GM10847 (cell line): ENCODE data around the gene TM2D3.

Source experiments
- POLR2A ChIP-seq: IDR thresholded peaks from 2 replicates; pipeline ENCODE4 v1.6.1; 2011; ENCODE audit not compliant: insufficient read length; ENCODE audit errors: extremely low read depth

TM2D3 gene

GRCh38 chr15:101641129-101641764 is 10.9 kb downstream of the TM2D3 start:
- no peak for TF ChIP-seq POLR2A

DNA sequence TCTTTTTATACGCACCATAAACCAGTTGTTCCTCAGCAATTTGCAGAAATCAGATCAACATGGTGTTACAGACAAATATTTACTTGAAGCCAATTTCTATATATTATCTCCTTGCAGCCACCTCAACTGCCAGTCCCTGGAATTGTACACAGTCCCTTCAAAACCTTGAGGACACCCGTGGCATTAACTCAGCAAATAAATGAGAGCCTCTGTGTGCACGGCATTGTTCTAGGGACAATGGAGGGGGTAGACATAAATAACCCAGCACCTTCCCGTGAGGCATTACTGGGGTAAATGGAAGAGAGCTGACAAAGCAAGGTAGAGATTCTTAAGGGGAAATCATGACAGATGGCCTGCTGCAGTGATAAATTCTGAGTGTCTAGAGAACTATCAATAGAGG is 12.5 kb downstream of the TM2D3 start:
- TF ChIP-seq POLR2A: no peak

DNA sequence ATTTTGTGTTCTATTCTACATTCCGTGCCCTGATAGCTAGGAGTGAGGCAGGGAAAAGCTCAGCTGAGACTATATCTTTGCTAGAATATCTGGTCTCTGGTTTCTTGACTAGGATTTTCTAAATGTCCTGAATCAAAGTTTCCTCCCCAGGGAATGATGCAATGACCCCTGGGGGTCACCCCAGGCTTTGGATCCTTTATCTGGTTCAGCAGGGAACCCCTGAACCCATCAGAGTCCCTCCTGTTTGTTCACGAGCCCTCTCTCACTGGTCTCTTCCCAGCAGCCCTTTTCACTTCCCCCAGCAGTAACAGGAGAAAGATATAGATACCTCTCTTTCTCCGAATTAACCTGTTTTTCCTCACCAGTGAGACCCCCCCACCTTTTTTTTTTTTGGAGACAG is 14.3 kb downstream of the TM2D3 start:
- TF ChIP-seq POLR2A: no peak

DNA sequence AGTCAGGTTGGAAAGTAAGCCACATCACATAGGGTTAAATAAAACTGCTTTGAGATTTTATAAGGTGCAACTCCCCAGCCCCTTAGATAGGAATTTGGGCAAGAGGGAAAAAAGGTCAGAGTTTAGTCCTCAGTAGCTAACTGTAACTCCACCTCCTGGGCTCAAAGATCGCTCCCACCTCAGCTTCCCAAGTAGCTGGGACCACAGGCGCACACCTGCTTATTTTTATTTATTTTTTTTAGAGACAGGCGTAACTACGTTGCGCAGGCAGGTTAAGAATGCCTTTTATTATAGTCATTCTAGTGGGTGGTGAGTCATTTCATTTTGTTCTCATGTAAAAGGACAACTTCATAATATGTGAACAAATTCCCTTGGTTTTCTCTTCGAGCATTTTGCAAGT is 14.7 kb downstream of the TM2D3 start:
- TF ChIP-seq POLR2A: no peak

GRCh38 chr15:101637038-101637437 is 15.1 kb downstream of the TM2D3 start:
- TF ChIP-seq POLR2A: no peak

DNA sequence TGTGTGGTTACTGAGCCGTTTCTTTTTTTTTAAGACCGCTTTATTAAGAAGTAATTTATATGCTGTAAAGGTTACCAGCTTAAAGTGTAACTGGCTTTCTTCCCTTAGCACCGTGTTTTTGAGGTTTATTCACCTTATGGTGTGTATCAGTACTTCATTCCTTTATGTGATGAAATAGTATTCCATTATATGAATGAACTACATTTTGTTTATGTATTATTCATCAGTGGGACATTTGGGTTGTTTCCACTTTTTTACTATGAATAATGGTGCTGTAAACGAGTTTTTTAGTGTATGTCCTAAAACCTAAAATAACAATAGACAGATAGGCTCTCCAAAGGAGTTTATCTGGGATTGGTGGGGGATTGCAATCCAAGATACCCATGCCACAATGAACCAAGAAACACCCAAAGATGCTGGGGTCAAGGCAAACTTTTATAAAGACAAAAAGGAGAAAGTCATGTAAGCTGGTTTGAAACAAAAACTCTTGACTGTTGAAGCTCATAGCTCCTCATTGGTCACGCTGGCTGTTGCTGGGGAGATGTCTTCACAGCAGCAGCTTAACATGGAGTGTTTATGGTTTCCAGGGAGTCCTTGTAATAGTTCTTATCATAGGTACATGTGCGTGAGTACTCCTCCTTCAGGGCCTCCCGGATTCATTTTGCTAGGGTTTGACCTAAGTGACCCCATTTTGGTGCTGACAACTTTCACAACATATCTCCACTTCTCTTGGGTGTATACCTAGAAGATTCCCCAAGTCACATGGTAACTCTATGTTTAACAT is 16.0 kb downstream of the TM2D3 start:
- no peak for TF ChIP-seq POLR2A

GRCh38 chr15:101633356-101633755 is 18.8 kb downstream of the TM2D3 start:
- TF ChIP-seq POLR2A: no peak

DNA sequence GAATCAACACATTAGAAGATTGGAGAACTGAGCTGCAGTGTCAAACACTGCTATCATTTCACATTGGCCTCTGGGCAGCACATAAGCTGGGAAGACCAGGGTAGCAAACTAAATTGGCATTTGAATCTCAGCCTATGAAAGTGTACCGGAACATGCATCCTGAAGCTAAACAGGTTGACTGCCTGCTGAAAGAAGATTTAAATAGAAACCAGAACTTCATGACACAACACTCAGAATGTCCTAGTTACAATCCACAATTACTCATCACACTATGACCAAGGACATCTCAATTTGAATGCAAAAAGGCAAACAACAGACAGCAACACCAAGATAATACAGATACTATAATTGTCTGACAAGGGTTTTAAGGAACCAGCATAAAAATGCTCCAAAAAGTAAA is 26.2 kb downstream of the TM2D3 start:
- TF ChIP-seq POLR2A: no peak

DNA sequence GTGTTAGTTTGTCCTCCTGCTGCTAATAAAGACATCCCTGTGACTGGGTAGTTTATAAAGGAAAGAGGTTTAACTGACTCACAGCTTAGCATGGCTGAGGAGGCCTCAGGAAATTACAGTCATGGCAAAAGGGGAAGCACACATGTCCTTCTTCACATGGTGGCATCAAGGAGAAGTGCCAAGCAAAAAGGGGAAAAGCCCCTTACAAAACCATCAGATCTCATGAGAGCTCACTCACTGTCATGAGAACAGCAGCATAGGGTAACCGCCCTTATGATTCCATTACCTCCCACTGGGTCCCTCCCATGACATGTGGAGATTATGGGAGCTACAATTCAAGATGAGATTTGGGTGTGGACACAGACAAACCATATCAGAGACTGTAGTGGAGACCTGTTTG is 27.0 kb downstream of the TM2D3 start:
- no peak for TF ChIP-seq POLR2A

DNA sequence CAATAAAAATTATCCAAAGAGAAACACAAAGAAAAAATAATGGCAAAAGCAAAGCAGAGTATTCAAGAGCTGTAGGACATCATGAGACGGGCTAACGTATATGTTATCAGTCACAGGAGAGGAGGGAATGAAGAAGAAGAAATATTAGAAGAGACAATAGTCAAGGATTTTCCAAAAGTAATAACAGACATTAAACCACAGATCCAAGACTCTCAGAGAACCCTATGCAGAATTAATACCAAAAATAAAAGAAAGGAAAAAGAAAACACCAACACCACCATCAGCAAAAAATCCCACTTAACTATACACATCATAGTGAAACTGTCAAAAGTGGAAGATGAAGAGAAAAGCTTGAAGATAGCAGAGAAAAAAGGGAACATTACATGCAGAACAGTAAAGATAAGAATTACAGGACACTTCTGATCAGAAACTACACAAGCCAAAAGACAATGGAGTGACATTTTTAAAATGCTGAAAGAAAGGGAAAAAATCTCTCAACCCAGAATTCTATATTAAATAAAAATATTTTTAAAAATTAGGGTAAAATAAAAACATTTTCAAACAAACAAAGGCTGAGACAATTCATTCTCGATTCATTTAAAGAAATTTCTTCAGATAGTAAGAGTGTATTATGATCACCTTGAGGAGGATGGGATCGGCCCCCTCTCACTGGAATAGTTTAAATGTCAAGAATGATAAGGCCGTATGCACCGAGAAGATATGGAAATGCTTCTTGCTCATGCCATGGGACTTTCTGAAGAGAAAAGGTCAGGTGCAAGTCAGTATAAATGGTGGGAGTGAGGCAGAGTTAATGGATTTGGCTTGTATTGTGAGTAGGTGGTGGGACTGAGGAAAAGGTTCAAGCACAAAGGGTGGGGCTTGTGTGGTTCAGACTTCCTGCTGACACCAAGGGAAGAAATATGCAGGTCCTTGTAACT is 28.5 kb downstream of the TM2D3 start:
- TF ChIP-seq POLR2A: no peak

DNA sequence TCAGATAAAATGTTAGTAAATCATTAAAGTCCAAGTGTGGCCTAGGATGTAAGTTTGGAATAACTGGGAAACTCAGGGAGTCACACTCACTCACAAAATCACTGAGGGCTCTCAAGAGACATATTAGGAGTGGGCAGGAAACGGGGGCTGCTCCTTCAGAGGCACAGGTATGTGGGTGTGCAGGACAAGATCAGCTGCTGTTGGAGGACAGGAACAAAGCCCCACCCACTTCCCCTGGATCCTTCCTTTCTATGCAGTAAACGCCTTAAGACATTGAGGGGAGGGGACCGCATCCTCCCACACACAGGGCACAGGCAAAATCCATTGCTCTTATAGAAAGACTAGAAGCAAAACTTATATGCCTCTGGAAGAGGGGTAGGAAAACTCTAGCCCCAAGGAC is 30.2 kb downstream of the TM2D3 start:
- no peak for TF ChIP-seq POLR2A

- no peak for TF ChIP-seq POLR2A
These were observed 31.5 kb downstream of the TM2D3 start for GRCh38 chr15:101620671-101621070.

DNA sequence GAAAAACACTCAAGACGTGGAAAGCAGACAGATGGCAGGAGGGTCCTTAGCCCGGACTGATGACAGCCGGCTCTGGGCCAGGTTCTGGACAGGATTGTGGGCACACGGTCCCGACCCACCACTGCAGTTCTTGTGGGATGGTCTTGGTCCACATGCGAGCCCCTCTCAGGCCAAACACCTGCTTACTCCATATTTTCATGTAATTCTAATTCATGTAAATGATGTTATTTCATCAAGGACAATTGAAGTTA is 32.6 kb downstream of the TM2D3 start:
- no peak for TF ChIP-seq POLR2A

DNA sequence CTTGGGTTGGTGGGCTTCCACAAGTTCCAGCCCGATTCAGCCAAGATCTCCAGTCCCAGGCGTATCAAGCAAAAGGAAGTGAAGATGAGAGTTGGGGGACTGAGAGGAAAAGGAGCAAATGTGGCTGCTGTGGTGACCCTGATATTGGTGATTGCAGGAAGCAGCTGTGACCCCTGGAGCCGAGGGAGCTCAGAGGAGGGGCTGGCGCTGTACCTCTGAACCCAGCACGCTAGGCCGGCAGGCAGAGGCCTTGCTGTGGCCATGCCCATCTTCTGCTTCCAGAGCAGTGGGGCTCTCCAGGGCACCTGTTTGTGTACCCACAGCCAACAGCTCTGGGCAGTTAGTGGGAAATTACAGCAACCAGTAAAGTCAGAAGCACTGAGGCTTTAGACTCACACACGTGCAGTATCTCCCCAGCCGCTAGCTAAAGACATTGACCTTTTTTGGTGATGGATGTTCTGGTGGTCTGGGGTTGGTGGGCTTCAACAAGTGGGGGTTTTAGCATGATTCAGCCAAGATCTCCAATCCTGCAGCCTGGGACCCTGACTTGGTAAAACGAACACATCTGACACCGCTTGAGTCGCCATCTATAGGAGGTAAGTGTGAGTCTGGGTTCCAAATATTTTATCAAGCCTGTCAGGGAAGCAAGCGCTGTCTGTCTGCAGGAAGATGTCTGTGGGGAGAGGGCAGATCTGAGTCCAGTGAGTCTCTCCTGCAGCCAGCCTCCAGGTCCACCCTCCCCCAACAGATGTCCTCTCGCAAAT is 33.1 kb downstream of the TM2D3 start:
- TF ChIP-seq POLR2A: no peak

- no peak for TF ChIP-seq POLR2A
These were observed 34.1 kb downstream of the TM2D3 start for GRCh38 chr15:101618076-101618475.
